ENCODE results near the gene TNFAIP8L3.

DNA sequence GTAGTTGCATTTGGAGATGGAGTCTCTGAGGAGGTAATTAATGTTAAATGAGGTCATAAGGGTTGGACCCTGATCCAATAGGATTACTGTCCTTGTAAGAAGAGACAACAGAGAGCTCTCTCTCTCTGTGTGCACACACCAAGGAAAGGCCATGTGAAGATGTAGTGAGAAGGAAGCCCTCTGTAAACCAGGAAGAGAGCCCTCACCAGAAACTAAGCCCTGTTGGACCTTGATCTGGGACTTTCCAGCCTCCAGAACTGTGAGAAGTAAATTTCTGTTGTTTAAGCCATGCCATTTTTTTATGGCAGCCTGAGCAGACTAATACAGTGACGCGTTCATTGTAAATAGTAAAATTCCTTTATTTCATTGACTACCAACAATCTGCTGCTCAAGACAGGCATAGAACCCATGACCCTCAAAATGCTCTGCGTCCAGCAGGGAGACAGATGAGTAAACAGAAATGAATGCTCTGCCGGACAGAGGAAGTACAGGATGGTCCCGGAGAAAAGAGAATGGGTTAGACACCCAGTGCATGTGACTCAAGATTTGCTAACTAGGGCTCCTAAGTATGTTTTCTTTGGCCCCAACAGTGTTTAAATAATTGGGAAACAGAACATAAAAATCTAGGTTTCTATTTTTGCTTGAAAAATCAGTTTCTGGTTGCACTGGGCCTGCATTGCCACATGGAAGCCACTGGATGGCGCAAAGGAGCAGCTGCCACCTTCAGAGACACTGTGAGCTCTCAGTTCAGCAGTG is 37.9 kb upstream of the TNFAIP8L3 start:
- TF ChIP-seq MAFK (IDR thresholded peaks at IDR 0.05; ENCODE audit: low read length) (no peak), POLR2A (conservative IDR thresholded peaks at IDR 0.05) (no peak), HCFC1 (IDR thresholded peaks at IDR 0.05; ENCODE audit: low read depth, low read length) (no peak)
- TF ChIP-seq, protein P1, sequence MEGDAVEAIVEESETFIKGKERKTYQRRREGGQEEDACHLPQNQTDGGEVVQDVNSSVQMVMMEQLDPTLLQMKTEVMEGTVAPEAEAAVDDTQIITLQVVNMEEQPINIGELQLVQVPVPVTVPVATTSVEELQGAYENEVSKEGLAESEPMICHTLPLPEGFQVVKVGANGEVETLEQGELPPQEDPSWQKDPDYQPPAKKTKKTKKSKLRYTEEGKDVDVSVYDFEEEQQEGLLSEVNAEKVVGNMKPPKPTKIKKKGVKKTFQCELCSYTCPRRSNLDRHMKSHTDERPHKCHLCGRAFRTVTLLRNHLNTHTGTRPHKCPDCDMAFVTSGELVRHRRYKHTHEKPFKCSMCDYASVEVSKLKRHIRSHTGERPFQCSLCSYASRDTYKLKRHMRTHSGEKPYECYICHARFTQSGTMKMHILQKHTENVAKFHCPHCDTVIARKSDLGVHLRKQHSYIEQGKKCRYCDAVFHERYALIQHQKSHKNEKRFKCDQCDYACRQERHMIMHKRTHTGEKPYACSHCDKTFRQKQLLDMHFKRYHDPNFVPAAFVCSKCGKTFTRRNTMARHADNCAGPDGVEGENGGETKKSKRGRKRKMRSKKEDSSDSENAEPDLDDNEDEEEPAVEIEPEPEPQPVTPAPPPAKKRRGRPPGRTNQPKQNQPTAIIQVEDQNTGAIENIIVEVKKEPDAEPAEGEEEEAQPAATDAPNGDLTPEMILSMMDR (IDR thresholded peaks at IDR 0.05 in 2 of 3, conservative IDR thresholded peaks at IDR 0.05 in 1 of 3; ENCODE audit: insufficient read depth in 2 of 3, low read depth in 1 of 3, low read length in 3 of 3): peak; percentile 83 to 92 (median 91)

All from K562 (cell line).